Activated T-cell treated with anti-CD3 and anti-CD28 coated beads, Interleukin-2, amount 50 U/mL, for 4 hours (primary cell): Measurements from ENCODE around the gene BOD1. TPM values are rescaled to one million over a fixed set of nuclear protein-coding genes. Genes with fewer than 3 reads are reported as not detected.

Source experiments
- ATAC-seq, 2 donors: fragments of 200-7000 bp; cut with Tn5 transposase; one replicate each; pipeline ENCODE4 v1.10.0; 2021
- DNase-seq: peaks from one replicate; pipeline ENCODE4 v3.0.0-alpha.2; 2020
- H3K27me3 Mint-ChIP-seq: one replicate; pipeline ENCODE4 v1.8.0; 2021; ENCODE audit warnings: low read depth, mixed read lengths
- H3K36me3 Mint-ChIP-seq: one replicate; pipeline ENCODE4 v1.8.0; 2022; ENCODE audit warnings: mixed read lengths; ENCODE audit not compliant: insufficient read depth
- H3K4me1 Mint-ChIP-seq: one replicate; pipeline ENCODE4 v1.8.0; 2021; ENCODE audit warnings: low read depth, mixed read lengths
- H3K4me3 Mint-ChIP-seq: one replicate; pipeline ENCODE4 v1.8.0; 2021; ENCODE audit warnings: mild to moderate bottlenecking, moderate library complexity, mixed read lengths
- H3K9me3 Mint-ChIP-seq: one replicate; pipeline ENCODE4 v1.8.0; 2021; ENCODE audit warnings: mixed read lengths
- total RNA-seq, 3 donors: library from RNA; stranded (reverse); gene quantifications; one replicate each; pipeline ENCODE4 v1.2.1, GENCODE V29; 2021

Gene BOD1
- total RNA-seq, 3 donors from 2014 or later = 24.8 to 29.5 (median 26.8) TPM

DNA sequence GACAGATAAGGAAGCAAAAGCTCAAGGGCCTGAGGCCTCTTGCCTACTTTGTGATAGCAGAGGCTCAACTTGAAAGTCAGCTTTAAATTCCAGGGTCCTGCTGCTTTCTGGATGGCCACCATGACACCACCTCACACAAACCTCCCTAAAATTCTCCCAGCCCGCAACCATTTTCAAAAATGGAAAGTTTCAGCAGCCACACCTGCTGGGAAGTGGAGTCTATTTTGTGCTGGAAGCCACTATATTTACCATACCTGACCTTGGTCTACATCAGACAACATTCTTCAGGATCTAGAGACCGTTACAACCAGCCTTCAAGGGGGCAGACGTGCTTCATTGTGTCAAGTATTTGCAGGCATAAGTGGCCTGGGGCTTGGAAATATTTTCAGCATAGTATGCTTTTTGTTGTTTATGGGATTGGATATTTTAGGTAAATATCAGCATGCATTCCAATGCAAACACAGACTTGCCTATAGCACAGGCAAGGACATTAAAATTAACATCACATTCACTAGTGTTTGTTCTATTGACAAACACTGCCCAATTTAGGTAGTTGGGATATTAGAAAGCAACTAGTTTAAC, 50.9 kb downstream of the BOD1 start:
- Mint-ChIP-seq H3K9me3 (peaks cover 21% of the 10 kb centered on the region), H3K4me3 (no peak overlapping the region), H3K36me3 (no peaks in the 10 kb centered on the region), H3K27me3 (peaks cover 22% of the 10 kb centered on the region), H3K4me1 (no peaks in the 10 kb centered on the region)
- no peak for ATAC-seq
- no peak for DNase-seq

DNA sequence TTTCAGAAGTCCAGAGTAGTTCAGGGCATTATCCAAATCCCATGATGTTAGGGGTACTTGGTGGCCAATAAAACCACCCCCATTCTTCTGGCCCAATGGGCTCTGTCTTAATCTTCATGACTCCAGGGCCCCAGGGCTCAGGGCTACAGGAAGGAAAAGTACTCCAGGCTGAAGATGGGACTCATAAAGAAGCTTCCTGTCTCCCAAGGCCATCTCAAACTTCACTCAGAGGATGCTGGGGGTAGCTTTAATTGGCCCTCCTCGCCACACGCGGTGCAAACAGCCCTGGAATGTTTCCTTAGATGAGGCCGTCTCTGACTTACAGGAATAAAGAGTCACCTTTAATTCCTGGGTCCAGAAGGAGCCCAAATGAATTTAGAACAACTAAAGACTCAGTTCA, 52.3 kb downstream of the BOD1 start:
- Mint-ChIP-seq H3K27me3 (peaks cover 18% of the 10 kb centered on the region), H3K9me3 (peaks cover 32% of the 10 kb centered on the region), H3K4me3 (no peak overlapping the region), H3K36me3 (no peaks in the 10 kb centered on the region), H3K4me1 (no peaks in the 10 kb centered on the region)
- no peak for ATAC-seq
- no peak for DNase-seq

DNA sequence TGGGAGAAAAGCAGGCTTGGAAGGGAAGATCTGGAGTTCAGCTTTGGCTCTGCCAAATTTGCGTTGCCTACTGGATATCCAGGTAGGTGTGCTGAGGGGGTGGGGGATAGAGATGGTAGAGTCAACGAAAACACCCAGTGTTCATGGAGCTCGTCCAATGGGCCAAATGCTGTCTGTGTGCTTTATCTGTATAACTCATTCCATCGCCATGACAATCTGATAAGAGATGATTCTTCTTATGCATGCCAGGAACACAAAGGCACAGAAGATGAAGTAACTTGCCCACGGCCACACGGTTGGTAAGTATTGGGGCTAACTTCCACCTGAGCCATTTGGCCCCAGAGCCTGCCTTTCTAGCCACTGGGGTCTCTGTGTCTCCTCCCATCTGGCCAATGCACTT, 53.2 kb downstream of the BOD1 start:
- H3K36me3 Mint-ChIP-seq = no peaks in the 10 kb centered on the region
- H3K9me3 Mint-ChIP-seq = peaks cover 30% of the 10 kb centered on the region
- DNase-seq (no peak), ATAC-seq (no peak)
- H3K4me3 Mint-ChIP-seq = no peak overlapping the region
- peaks cover 18% of the 10 kb centered on the region for H3K27me3 Mint-ChIP-seq
- no peaks in the 10 kb centered on the region for H3K4me1 Mint-ChIP-seq

DNA sequence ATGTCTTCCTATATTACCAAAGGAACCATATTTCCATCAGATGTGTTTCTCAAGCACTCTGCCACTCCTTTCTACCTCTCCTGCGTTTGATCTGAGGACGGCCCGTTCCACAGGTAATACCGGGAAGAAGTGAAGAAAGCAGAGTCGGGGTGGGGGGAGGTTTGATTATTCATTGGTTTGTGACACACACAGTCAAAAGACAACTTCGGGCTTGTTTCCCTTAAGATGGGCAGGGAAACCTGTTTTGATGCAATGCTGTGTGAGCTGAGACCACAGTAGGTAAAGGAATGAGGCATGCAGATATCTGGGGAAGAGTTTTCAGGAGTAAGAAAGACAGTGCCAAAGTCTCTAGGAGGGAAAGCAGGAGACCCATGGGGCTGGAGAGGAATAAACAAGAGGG, 54.0 kb downstream of the BOD1 start:
- Mint-ChIP-seq H3K9me3 (peaks cover 22% of the 10 kb centered on the region), H3K4me1 (no peaks in the 10 kb centered on the region), H3K4me3 (no peak overlapping the region), H3K27me3 (peaks cover 20% of the 10 kb centered on the region), H3K36me3 (no peaks in the 10 kb centered on the region)
- DNase-seq (no peak), ATAC-seq (no peak)
